Mesendoderm (in vitro differentiated cells): ENCODE measurements around the gene CHST9.

Source experiments
- DNase-seq: peaks from one replicate; pipeline ENCODE4 v3.0.0; 2013
- H2AK5ac ChIP-seq: 2 replicates; pipeline ENCODE4 v1.6.1; 2013; ENCODE audit warnings: low read length, inconsistent platforms
- H2BK120ac ChIP-seq: 2 replicates; pipeline ENCODE4 v1.6.1; 2013; ENCODE audit warnings: low read depth, mild to moderate bottlenecking, low read length, moderate library complexity, mixed read lengths
- H2BK15ac ChIP-seq: replicated peaks from 2 replicates; pipeline ENCODE4 v1.6.1; 2013; ENCODE audit warnings: low read depth, mild to moderate bottlenecking, moderate library complexity
- H2BK5ac ChIP-seq: 2 replicates; pipeline ENCODE4 v1.6.1; 2013; ENCODE audit warnings: low read length, inconsistent platforms
- H3K18ac ChIP-seq: 2 replicates; pipeline ENCODE4 v1.6.1; 2013; ENCODE audit warnings: mild to moderate bottlenecking, low read length, mixed read lengths
- H3K23ac ChIP-seq: one replicate; pipeline ENCODE4 v1.6.1; 2013; ENCODE audit warnings: low read length
- H3K27ac ChIP-seq: 2 replicates; pipeline ENCODE4 v1.5.1; 2013; ENCODE audit warnings: low read depth, mild to moderate bottlenecking, inconsistent platforms, low read length, moderate library complexity
- H3K27me3 ChIP-seq: 2 replicates; pipeline ENCODE4 v1.6.1; 2013; ENCODE audit warnings: low read length, control low read depth, mild to moderate bottlenecking, inconsistent platforms; ENCODE audit not compliant: insufficient read depth, poor library complexity
- H3K36me3 ChIP-seq: 2 replicates; pipeline ENCODE4 v1.6.1; 2013; ENCODE audit warnings: low read length, inconsistent platforms; ENCODE audit not compliant: control insufficient read depth, insufficient read depth
- H3K4ac ChIP-seq: one replicate; pipeline ENCODE4 v1.6.1; 2013; ENCODE audit warnings: low read depth, mild to moderate bottlenecking, low read length, moderate library complexity
- H3K4me1 ChIP-seq: 2 replicates; pipeline ENCODE4 v1.6.1; 2013; ENCODE audit warnings: low read depth, low read length, inconsistent platforms; ENCODE audit not compliant: control insufficient read depth
- H3K4me2 ChIP-seq: 2 replicates; pipeline ENCODE4 v1.6.1; 2013; ENCODE audit warnings: low read length
- H3K4me3 ChIP-seq: 2 replicates; pipeline ENCODE4 v1.5.1; 2013; ENCODE audit warnings: mild to moderate bottlenecking, low read length
- H3K56ac ChIP-seq: one replicate; pipeline ENCODE4 v1.6.1; 2013; ENCODE audit warnings: low read length
- H3K79me1 ChIP-seq: 2 replicates; pipeline ENCODE4 v1.6.1; 2013; ENCODE audit warnings: low read length, inconsistent platforms
- H3K79me2 ChIP-seq: 2 replicates; pipeline ENCODE4 v1.6.1; 2013; ENCODE audit warnings: mild to moderate bottlenecking, low read length; ENCODE audit not compliant: control insufficient read depth, insufficient read depth
- H3K9ac ChIP-seq: 2 replicates; pipeline ENCODE4 v1.6.1; 2013; ENCODE audit warnings: low read length, inconsistent platforms
- H4K5ac ChIP-seq: one replicate; pipeline ENCODE4 v1.6.1; 2013; ENCODE audit warnings: low read length
- H4K8ac ChIP-seq: one replicate; pipeline ENCODE4 v1.6.1; 2013; ENCODE audit warnings: low read depth, mild to moderate bottlenecking, control low read depth, low read length, moderate library complexity
- WGBS: extraction: QIAGEN DNeasy Blood & Tissue Kit; methylation state at CpG from one replicate; pipeline ENCODE4 v1.1.7; 2013; ENCODE audit warnings: low lambda C conversion rate, missing lambda C conversion rate; ENCODE audit not compliant: insufficient coverage; ENCODE audit errors: extremely low coverage; 5-methylcytosine and 5-hydroxymethylcytosine counted together

CHST9 gene

GRCh38 chr18:27033722-27034121 lies 151.4 kb downstream of the CHST9 start:
- Histone ChIP-seq H3K56ac (no peak overlapping the region), H3K4me2 (no peak overlapping the region), H2AK5ac (no peak overlapping the region), H2BK5ac (no peak overlapping the region), H2BK120ac (no peak overlapping the region), H3K27me3 (no peaks in the 10 kb centered on the region), H3K9ac (no peak overlapping the region), H3K79me1 (no peaks in the 10 kb centered on the region), H4K5ac (no peak overlapping the region), H3K23ac (no peak overlapping the region), H3K4ac (no peak overlapping the region), H2BK15ac (no peak overlapping the region), H4K8ac (no peak overlapping the region), H3K18ac (no peak overlapping the region), H3K36me3 (no peaks in the 10 kb centered on the region), H3K79me2 (no peaks in the 10 kb centered on the region), H3K27ac (no peak overlapping the region), H3K4me1 (no peaks in the 10 kb centered on the region), H3K4me3 (no peak overlapping the region)
- WGBS: no CpG with 5 or more reads among the region's 5 CpGs
- DNase-seq: peak; percentile 67

GRCh38 chr18:27030421-27030820 lies 154.7 kb downstream of the CHST9 start:
- H3K56ac ChIP-seq: no peak overlapping the region
- no peak overlapping the region for H3K23ac ChIP-seq
- H3K4me2 ChIP-seq: no peak overlapping the region
- no peak overlapping the region for H3K4me3 ChIP-seq
- H3K18ac ChIP-seq: no peak overlapping the region
- H2BK15ac ChIP-seq: no peak overlapping the region
- H3K27me3 ChIP-seq: no peaks in the 10 kb centered on the region
- no peak overlapping the region for H2BK5ac ChIP-seq
- H3K4ac ChIP-seq: no peak overlapping the region
- no peak overlapping the region for H3K9ac ChIP-seq
- H2AK5ac ChIP-seq: no peak overlapping the region
- no CpG with 5 or more reads among the region's 9 CpGs for WGBS
- no peak overlapping the region for H2BK120ac ChIP-seq
- H4K8ac ChIP-seq: no peak overlapping the region
- H3K4me1 ChIP-seq: no peaks in the 10 kb centered on the region
- H3K79me1 ChIP-seq: no peaks in the 10 kb centered on the region
- H4K5ac ChIP-seq: no peak overlapping the region
- no peaks in the 10 kb centered on the region for H3K36me3 ChIP-seq
- no peak overlapping the region for H3K27ac ChIP-seq
- no peaks in the 10 kb centered on the region for H3K79me2 ChIP-seq
- DNase-seq: no peak

- no peak overlapping the region for H2BK5ac ChIP-seq
- H2BK120ac ChIP-seq: no peak overlapping the region
Observed at GRCh38 chr18:27022477-27022876, 162.6 kb downstream of the CHST9 start.

DNA sequence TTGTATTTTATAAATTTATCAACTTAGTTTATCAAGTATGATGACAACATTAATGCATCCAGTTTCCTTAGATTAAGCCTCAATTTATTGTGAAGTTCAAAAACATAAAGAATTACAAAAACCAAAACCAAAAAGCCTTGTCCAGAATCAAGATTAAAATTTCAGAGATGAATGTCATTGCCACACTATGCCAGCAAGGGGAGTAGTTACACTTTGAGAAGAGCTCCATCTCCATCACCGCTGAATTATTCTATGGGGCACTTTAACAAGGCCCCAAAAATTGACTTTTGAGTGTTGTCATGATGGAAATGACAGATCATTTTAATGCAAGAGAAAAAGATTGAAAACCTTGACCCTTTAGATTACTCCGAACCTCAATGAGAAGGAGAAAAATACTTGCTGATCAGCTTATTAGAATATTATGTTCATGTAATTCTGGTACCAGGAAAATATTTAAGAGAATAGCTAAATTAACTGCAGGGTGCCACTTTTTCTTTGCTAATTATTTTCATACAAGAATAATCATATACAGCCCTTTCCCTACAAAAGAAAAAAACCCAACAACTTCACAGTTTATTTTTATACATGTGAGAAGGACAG lies 167.1 kb downstream of the CHST9 start:
- Histone ChIP-seq H3K79me1 (no peaks in the 10 kb centered on the region), H2BK15ac (no peak overlapping the region), H3K9ac (no peak overlapping the region), H2AK5ac (no peak overlapping the region), H3K56ac (no peak overlapping the region), H3K4ac (no peak overlapping the region), H3K4me3 (no peak overlapping the region), H2BK120ac (no peak overlapping the region), H3K79me2 (no peaks in the 10 kb centered on the region), H3K18ac (no peak overlapping the region), H4K5ac (no peak overlapping the region), H3K27ac (no peak overlapping the region), H3K4me2 (no peak overlapping the region), H4K8ac (no peak overlapping the region), H2BK5ac (no peak overlapping the region), H3K36me3 (no peaks in the 10 kb centered on the region), H3K27me3 (no peaks in the 10 kb centered on the region), H3K23ac (no peak overlapping the region), H3K4me1 (peaks cover 4% of the 10 kb centered on the region)
- WGBS: no CpG with 5 or more reads among the region's 2 CpGs
- DNase-seq: peak; percentile 25

More at GRCh38 chr18:27022477-27022876, 162.6 kb downstream of the CHST9 start:
- Histone ChIP-seq H2BK15ac (no peak overlapping the region), H3K79me1 (no peaks in the 10 kb centered on the region), H3K4me1 (peaks cover 4% of the 10 kb centered on the region), H3K56ac (no peak overlapping the region), H2AK5ac (no peak overlapping the region), H3K79me2 (no peaks in the 10 kb centered on the region), H4K8ac (no peak overlapping the region), H3K36me3 (no peaks in the 10 kb centered on the region), H3K4me3 (no peak overlapping the region), H3K9ac (no peak overlapping the region), H3K27me3 (no peaks in the 10 kb centered on the region), H3K4me2 (no peak overlapping the region), H3K4ac (no peak overlapping the region), H3K27ac (no peak overlapping the region), H3K23ac (no peak overlapping the region), H4K5ac (no peak overlapping the region), H3K18ac (no peak overlapping the region)
- peak; percentile 46 for DNase-seq
- whole genome bisulfite sequencing: 100% methylated on average over 1 of the region's 3 CpGs

DNA sequence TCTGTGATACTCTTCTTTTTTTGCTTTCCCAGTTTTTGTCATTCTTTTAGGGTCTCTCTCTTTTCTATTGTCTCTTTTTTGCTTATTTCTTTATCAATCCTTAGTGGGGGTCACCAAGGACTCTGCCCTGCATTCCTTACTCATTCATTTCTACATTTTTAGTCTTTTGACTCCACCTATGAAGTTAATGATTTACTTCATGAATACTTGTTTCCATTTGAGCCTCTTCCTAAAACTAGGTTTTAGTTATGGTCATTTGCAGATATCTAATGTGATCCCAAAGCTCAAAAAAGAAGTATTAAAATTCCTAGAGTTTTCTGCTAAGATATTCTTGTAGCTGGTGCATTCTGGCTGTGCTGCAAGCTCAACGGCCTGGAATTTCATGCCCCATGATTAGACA lies 170.3 kb downstream of the CHST9 start:
- H2BK120ac ChIP-seq: no peak overlapping the region
- H3K4me1 ChIP-seq: peaks cover 2% of the 10 kb centered on the region
- no peak overlapping the region for H3K27ac ChIP-seq
- no peak for DNase-seq
- H3K36me3 ChIP-seq: no peaks in the 10 kb centered on the region
- WGBS: no CpG with 5 or more reads among the region's 1 CpG
- H3K18ac ChIP-seq: no peak overlapping the region
- no peak overlapping the region for H3K4me3 ChIP-seq
- H3K79me1 ChIP-seq: no peaks in the 10 kb centered on the region
- H3K27me3 ChIP-seq: no peaks in the 10 kb centered on the region
- no peak overlapping the region for H3K56ac ChIP-seq
- H3K23ac ChIP-seq: no peak overlapping the region
- H3K79me2 ChIP-seq: no peaks in the 10 kb centered on the region
- H3K4me2 ChIP-seq: no peak overlapping the region
- no peak overlapping the region for H3K4ac ChIP-seq
- no peak overlapping the region for H2AK5ac ChIP-seq
- H4K8ac ChIP-seq: no peak overlapping the region
- no peak overlapping the region for H4K5ac ChIP-seq
- no peak overlapping the region for H2BK15ac ChIP-seq
- H2BK5ac ChIP-seq: no peak overlapping the region
- no peak overlapping the region for H3K9ac ChIP-seq

- H3K79me1 ChIP-seq: no peaks in the 10 kb centered on the region
- H2BK15ac ChIP-seq: no peak overlapping the region
- H3K4ac ChIP-seq: no peak overlapping the region
- H3K79me2 ChIP-seq: no peaks in the 10 kb centered on the region
- H3K4me2 ChIP-seq: no peak overlapping the region
- H3K27ac ChIP-seq: no peak overlapping the region
- no peak overlapping the region for H3K9ac ChIP-seq
- no peak overlapping the region for H3K18ac ChIP-seq
- H2BK5ac ChIP-seq: no peak overlapping the region
- H3K27me3 ChIP-seq: no peaks in the 10 kb centered on the region
- no peak overlapping the region for H4K5ac ChIP-seq
- no peak overlapping the region for H2AK5ac ChIP-seq
- no peak overlapping the region for H3K4me3 ChIP-seq
- no peak overlapping the region for H2BK120ac ChIP-seq
- no peak for DNase-seq
- no CpG with 5 or more reads among the region's 2 CpGs for WGBS
- H3K4me1 ChIP-seq: no peaks in the 10 kb centered on the region
- no peak overlapping the region for H4K8ac ChIP-seq
- H3K36me3 ChIP-seq: no peaks in the 10 kb centered on the region
- no peak overlapping the region for H3K23ac ChIP-seq
- no peak overlapping the region for H3K56ac ChIP-seq
Observed at GRCh38 chr18:27010784-27011183, 174.3 kb downstream of the CHST9 start.
